K562 (cell line): Measurements from ENCODE around the gene HOXB3. TPM values are rescaled to one million over a fixed set of nuclear protein-coding genes. Genes with fewer than 3 reads are reported as not detected.
A peak's percentile ranks its signal among the peaks of the same experiment; 100 is the strongest.

Experiments used
- BACH1 ChIP-seq: fragments of 200-800 bp; sonication (Bioruptor generic); IDR thresholded peaks from 2 replicates; pipeline ENCODE4 v1.6.1; 2016; ENCODE audit warnings: missing genetic modification characterization, missing compliant biosample characterization
- CBFB ChIP-seq: sonication (generic); formaldehyde crosslinking; IDR thresholded peaks from 2 replicates; pipeline ENCODE4 v1.4.0; 2020; ENCODE audit warnings: mild to moderate bottlenecking, missing genetic modification reagents
- CBX1 ChIP-seq: sonication (generic); IDR thresholded peaks from 2 replicates; pipeline ENCODE4 v1.6.1; 2016; ENCODE audit warnings: antibody characterized with exemption, low read depth, mild to moderate bottlenecking
- DDX20 ChIP-seq: fragments of 450-650 bp; IDR thresholded peaks from 2 replicates; pipeline ENCODE4 v1.6.1; 2016; ENCODE audit warnings: missing genetic modification characterization, low read depth, mild to moderate bottlenecking, missing compliant biosample characterization, moderate library complexity
- DMBX1 ChIP-seq: fragments of 250-450 bp; sonication (Bioruptor Pico); IDR thresholded peaks from 2 replicates; pipeline ENCODE4 v1.8.0; 2022; ENCODE audit warnings: inconsistent platforms, mild to moderate bottlenecking, moderate library complexity, borderline replicate concordance
- GATAD2A ChIP-seq: fragments of 450-650 bp; IDR thresholded peaks from 2 replicates; pipeline ENCODE4 v1.6.1; 2017
- HDAC6 ChIP-seq: IDR thresholded peaks from 2 replicates; pipeline ENCODE4 v1.6.1; 2012; ENCODE audit warnings: low read depth, mild to moderate bottlenecking, control low read depth, inconsistent platforms, low read length, moderate library complexity
- HEY1 ChIP-seq: fragments of 250-450 bp; sonication (Bioruptor Pico); IDR thresholded peaks from 2 replicates; pipeline ENCODE4 v1.5.0; 2020; ENCODE audit warnings: mild to moderate bottlenecking, moderate library complexity, borderline replicate concordance
- HNRNPK ChIP-seq: fragments of 200-400 bp; formaldehyde crosslinking; IDR thresholded peaks from one replicate; pipeline ENCODE4 v1.6.1; 2018; ENCODE audit warnings: mild to moderate bottlenecking, low read depth, low read length; ENCODE audit not compliant: poor library complexity, severe bottlenecking
- KAT2B ChIP-seq: IDR thresholded peaks from one replicate; pipeline ENCODE4 v1.6.1; 2012; ENCODE audit warnings: low read depth, mild to moderate bottlenecking, control low read depth, inconsistent platforms, low read length, moderate library complexity
- KAT7 ChIP-seq: sonication (generic); formaldehyde crosslinking; IDR thresholded peaks from 2 replicates; pipeline ENCODE4 v1.8.0; 2022; ENCODE audit warnings: missing genetic modification reagents, mild to moderate bottlenecking, borderline replicate concordance
- KHSRP ChIP-seq: fragments of 450-650 bp; IDR thresholded peaks from 2 replicates; pipeline ENCODE4 v1.6.1; 2017
- KLF16 ChIP-seq: IDR thresholded peaks from 2 replicates; pipeline ENCODE4 v1.6.1; 2016; ENCODE audit warnings: antibody characterized with exemption
- LARP7 ChIP-seq: fragments of 450-650 bp; IDR thresholded peaks from 2 replicates; pipeline ENCODE4 v1.6.1; 2016
- MAZ ChIP-seq, 2 experiments: fragments of 450-650 bp in 1 of 2; sonication (generic) in 1 of 2; formaldehyde crosslinking; IDR thresholded peaks in 1 of 2; conservative IDR thresholded peaks in 1 of 2; 2 replicates each; pipeline versions ENCODE4 v1.4.0 to v1.5.0; 2020; ENCODE audit warnings: mild to moderate bottlenecking in 1 of 2, missing genetic modification reagents in 1 of 2
- SAFB2 ChIP-seq: fragments of 200-400 bp; formaldehyde crosslinking; IDR thresholded peaks from 2 replicates; pipeline ENCODE4 v1.6.1; 2018; ENCODE audit warnings: borderline replicate concordance, low read length, low read depth, moderate library complexity; ENCODE audit not compliant: severe bottlenecking
- SRSF1 ChIP-seq: fragments of 200-400 bp; formaldehyde crosslinking; IDR thresholded peaks from 2 replicates; pipeline ENCODE4 v1.6.1; 2017; ENCODE audit warnings: mild to moderate bottlenecking, low read depth, low read length, moderate library complexity
- THRAP3 ChIP-seq: fragments of 450-650 bp; IDR thresholded peaks from 2 replicates; pipeline ENCODE4 v1.6.1; 2016; ENCODE audit warnings: mild to moderate bottlenecking, inconsistent platforms, borderline replicate concordance
- TRIM25 ChIP-seq: fragments of 450-650 bp; IDR thresholded peaks from 2 replicates; pipeline ENCODE4 v1.7.0; 2016; ENCODE audit warnings: borderline replicate concordance
- ZNF224 ChIP-seq: sonication (generic); formaldehyde crosslinking; IDR thresholded peaks from 2 replicates; pipeline ENCODE4 v1.8.0; 2022; ENCODE audit warnings: mild to moderate bottlenecking, missing genetic modification reagents
- ZNF707 ChIP-seq: fragments of 250-450 bp; sonication (Bioruptor Pico); conservative IDR thresholded peaks from 2 replicates; pipeline ENCODE4 v1.8.0; 2022; ENCODE audit warnings: inconsistent platforms, mild to moderate bottlenecking, moderate library complexity
- ZNF75A ChIP-seq: fragments of 450-650 bp; formaldehyde crosslinking; IDR thresholded peaks from 2 replicates; pipeline ENCODE4 v1.4.0; 2020; ENCODE audit warnings: mild to moderate bottlenecking
- ZSCAN29 ChIP-seq: fragments of 450-650 bp; IDR thresholded peaks from 2 replicates; pipeline ENCODE4 v1.6.1; 2017
- polyA plus RNA-seq, 8 experiments: library from polyadenylated mRNA; depleted of rRNA in 4 of 8; stranded (reverse) in 5 of 8; unstranded in 3 of 8; fragments of >200 nt; fragmentation: Nextera tagmentation in 2 of 8; fragmentation: Illumina TruSeq in 1 of 8; extraction: Ambion mirVana in 2 of 8; extraction: Trizol in 1 of 8; gene quantifications; 2 replicates each; pipeline versions ENCODE4 v1.2.1 to v1.2.3, GENCODE V29; 2011 to 2014; ENCODE audit warnings: inconsistent platforms in 1 of 8, missing spikeins in 1 of 8
- total RNA-seq, 7 experiments: library from RNA; depleted of rRNA in 6 of 7; stranded (reverse); fragments of >200 nt in 6 of 7; fragmentation: Illumina TruSeq in 2 of 7; extraction: Trizol in 2 of 7; gene quantifications; 2 replicates each; pipeline versions ENCODE4 v1.2.1 to v1.2.3, GENCODE V29; 2011 to 2021; ENCODE audit warnings: low replicate concordance in 1 of 7
- TF ChIP-seq, protein P1 (sequence below): fragments of 250-450 bp; sonication (Bioruptor Pico); IDR thresholded peaks from 2 replicates; pipeline ENCODE4 v1.8.0; 2022; ENCODE audit warnings: moderate library complexity, mild to moderate bottlenecking, inconsistent platforms
- TF ChIP-seq, protein P2 (sequence below): fragments of 450-650 bp; IDR thresholded peaks from one replicate; pipeline ENCODE4 v1.6.1; 2018; ENCODE audit warnings: mild to moderate bottlenecking, moderate library complexity; ENCODE audit not compliant: partially characterized antibody

The HOXB3 gene
- total and polyA plus RNA-seq, 9 of the 15 experiments (the other 6 are each of a cell fraction or from before 2014, with no cell fraction given), result 2.4 to 41.3 (median 20.2) TPM

- TF ChIP-seq, protein P1, sequence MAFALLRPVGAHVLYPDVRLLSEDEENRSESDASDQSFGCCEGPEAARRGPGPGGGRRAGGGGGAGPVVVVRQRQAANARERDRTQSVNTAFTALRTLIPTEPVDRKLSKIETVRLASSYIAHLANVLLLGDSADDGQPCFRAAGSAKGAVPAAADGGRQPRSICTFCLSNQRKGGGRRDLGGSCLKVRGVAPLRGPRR (CRISPR knock-in tag), result no peak
- no peak for TF ChIP-seq CBX1
- TF ChIP-seq KAT7 (CRISPR knock-in tag), result peak; percentile 24; the same call in 1 of the 2 replicates
- TF ChIP-seq ZNF224 (CRISPR knock-in tag), result no peak
- no peak for TF ChIP-seq TRIM25
- TF ChIP-seq ZNF707 (CRISPR knock-in tag), result no peak
- TF ChIP-seq SRSF1, result no peak
- no peak for TF ChIP-seq SAFB2
- no peak for TF ChIP-seq GATAD2A
- no peak for TF ChIP-seq THRAP3
- TF ChIP-seq ZNF75A (CRISPR knock-in tag), result no peak
- no peak for TF ChIP-seq LARP7
- TF ChIP-seq ZSCAN29, result no peak
- no peak for TF ChIP-seq KHSRP
- no peak for TF ChIP-seq BACH1 (tag)
- TF ChIP-seq MAZ (CRISPR knock-in tag; conservative IDR thresholded peaks at IDR 0.05 in 1 of 2, IDR thresholded peaks at IDR 0.05 in 1 of 2), result peak; percentile 99 to 100
- no peak for TF ChIP-seq DDX20
- TF ChIP-seq DMBX1 (CRISPR knock-in tag), result no peak
- TF ChIP-seq KAT2B, result no peak
- no peak for TF ChIP-seq CBFB
- no peak for TF ChIP-seq HDAC6
- TF ChIP-seq HEY1 (CRISPR knock-in tag), result no peak
- peak; percentile 79 for TF ChIP-seq KLF16
- TF ChIP-seq, protein P2, sequence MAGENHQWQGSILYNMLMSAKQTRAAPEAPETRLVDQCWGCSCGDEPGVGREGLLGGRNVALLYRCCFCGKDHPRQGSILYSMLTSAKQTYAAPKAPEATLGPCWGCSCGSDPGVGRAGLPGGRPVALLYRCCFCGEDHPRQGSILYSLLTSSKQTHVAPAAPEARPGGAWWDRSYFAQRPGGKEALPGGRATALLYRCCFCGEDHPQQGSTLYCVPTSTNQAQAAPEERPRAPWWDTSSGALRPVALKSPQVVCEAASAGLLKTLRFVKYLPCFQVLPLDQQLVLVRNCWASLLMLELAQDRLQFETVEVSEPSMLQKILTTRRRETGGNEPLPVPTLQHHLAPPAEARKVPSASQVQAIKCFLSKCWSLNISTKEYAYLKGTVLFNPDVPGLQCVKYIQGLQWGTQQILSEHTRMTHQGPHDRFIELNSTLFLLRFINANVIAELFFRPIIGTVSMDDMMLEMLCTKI, result no peak
- TF ChIP-seq HNRNPK, result no peak
Observed at GRCh38 chr17:48626245-48627117, 36.4 kb upstream of the HOXB3 start, which contains the start of gene HOXB9 (continued).
